Stimulated activated naive CD8-positive, alpha-beta T cell treated with anti-CD3 and anti-CD28 coated beads, Interleukin-15, Interleukin-2, amounts not matched to agents 100 ng/mL and 50 ng/mL, for 24 hours (primary cell): ENCODE results near the gene XRCC6.
A peak's percentile ranks its signal among the peaks of the same experiment; 100 is the strongest.
"Not testable (repeated sequence)": the region's sequence is repeated elsewhere in the genome, so short reads cannot be mapped to it uniquely, and the experiment has no call there.

Experiments
- H3K27ac Mint-ChIP-seq: one replicate; pipeline ENCODE4 v1.8.0; 2021; ENCODE audit warnings: mild to moderate bottlenecking, mixed read lengths
- H3K27me3 Mint-ChIP-seq: one replicate; pipeline ENCODE4 v1.8.0; 2021; ENCODE audit warnings: mixed read lengths
- H3K36me3 Mint-ChIP-seq: one replicate; pipeline ENCODE4 v1.8.0; 2021; ENCODE audit warnings: low read depth, mixed read lengths
- H3K4me1 Mint-ChIP-seq: one replicate; pipeline ENCODE4 v1.8.0; 2021; ENCODE audit warnings: low read depth, mixed read lengths
- H3K4me3 Mint-ChIP-seq: one replicate; pipeline ENCODE4 v1.8.0; 2021; ENCODE audit warnings: mild to moderate bottlenecking, mixed read lengths
- H3K9me3 Mint-ChIP-seq: one replicate; pipeline ENCODE4 v1.8.0; 2021; ENCODE audit warnings: mixed read lengths

Gene XRCC6

GRCh38 chr22:41654322-41654721 lies 33.2 kb downstream of the XRCC6 start:
- no peak overlapping the region for H3K27ac Mint-ChIP-seq
- no peaks in the 10 kb centered on the region for H3K27me3 Mint-ChIP-seq
- no peak overlapping the region for H3K4me3 Mint-ChIP-seq
- peaks cover 67% of the 10 kb centered on the region for H3K36me3 Mint-ChIP-seq
- H3K4me1 Mint-ChIP-seq: no peaks in the 10 kb centered on the region
- no peaks in the 10 kb centered on the region for H3K9me3 Mint-ChIP-seq

DNA sequence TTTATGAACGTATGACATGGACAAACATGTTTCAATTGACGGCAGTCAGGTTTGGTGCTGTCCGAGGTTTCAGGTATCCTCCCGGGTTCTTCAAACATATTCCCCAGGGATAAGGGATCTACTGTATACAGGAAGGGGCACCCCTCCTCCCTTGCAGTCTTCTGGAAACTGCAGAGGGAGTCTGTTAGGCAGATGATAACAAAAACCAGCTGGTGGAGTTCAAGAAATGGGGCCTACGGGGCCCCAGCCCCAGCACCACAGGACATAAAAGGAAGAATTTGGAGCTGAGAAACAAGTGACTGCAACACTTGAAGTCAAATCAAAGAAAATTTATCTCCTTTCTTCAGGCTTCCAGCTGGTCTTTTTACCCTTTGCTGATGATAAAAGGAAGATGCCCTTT lies 35.5 kb downstream of the XRCC6 start:
- Mint-ChIP-seq H3K36me3 (peaks cover 75% of the 10 kb centered on the region), H3K27me3 (no peaks in the 10 kb centered on the region)

GRCh38 chr22:41657709-41658108 lies 36.6 kb downstream of the XRCC6 start:
- H3K4me3 Mint-ChIP-seq: no peak overlapping the region
- no peaks in the 10 kb centered on the region for H3K9me3 Mint-ChIP-seq
- H3K27ac Mint-ChIP-seq: no peak overlapping the region
- H3K27me3 Mint-ChIP-seq: no peaks in the 10 kb centered on the region
- H3K36me3 Mint-ChIP-seq: peaks cover 75% of the 10 kb centered on the region
- no peaks in the 10 kb centered on the region for H3K4me1 Mint-ChIP-seq

More for the DNA sequence above, 35.5 kb downstream of the XRCC6 start:
- no peaks in the 10 kb centered on the region for H3K9me3 Mint-ChIP-seq
- no peaks in the 10 kb centered on the region for H3K4me1 Mint-ChIP-seq
- no peak overlapping the region for H3K27ac Mint-ChIP-seq
- no peak overlapping the region for H3K4me3 Mint-ChIP-seq

- Mint-ChIP-seq H3K4me3 (no peak overlapping the region), H3K27me3 (no peaks in the 10 kb centered on the region), H3K27ac (no peak overlapping the region), H3K36me3 (peaks cover 74% of the 10 kb centered on the region), H3K9me3 (no peaks in the 10 kb centered on the region), H3K4me1 (no peaks in the 10 kb centered on the region)
Observed at GRCh38 chr22:41658869-41659268, 37.8 kb downstream of the XRCC6 start.

GRCh38 chr22:41659941-41660340 lies 38.8 kb downstream of the XRCC6 start:
- Mint-ChIP-seq H3K9me3 (no peaks in the 10 kb centered on the region), H3K27me3 (no peaks in the 10 kb centered on the region), H3K36me3 (peaks cover 73% of the 10 kb centered on the region), H3K4me1 (no peaks in the 10 kb centered on the region), H3K4me3 (no peak overlapping the region), H3K27ac (peak overlapping the region; percentile 59)

DNA sequence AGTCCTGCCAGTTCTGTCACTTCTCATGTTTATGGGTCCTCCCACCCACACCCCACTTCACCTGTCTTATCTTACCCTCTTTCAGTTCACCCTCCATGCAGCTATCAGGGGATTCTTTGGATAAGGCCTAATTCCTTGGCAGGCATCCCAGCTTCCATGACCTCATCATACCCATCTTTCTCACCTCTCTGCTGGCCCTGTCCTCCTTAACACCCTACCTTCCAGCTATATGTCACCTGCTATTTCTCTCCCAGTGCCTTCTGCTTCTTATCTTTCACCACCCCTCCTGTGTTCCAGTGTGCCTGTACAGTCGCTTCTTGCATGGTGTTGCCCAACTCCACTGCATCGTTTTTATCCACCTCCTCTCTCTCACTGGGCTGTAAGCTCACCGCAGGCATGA lies 39.3 kb downstream of the XRCC6 start:
- Mint-ChIP-seq H3K27ac (peak overlapping the region; percentile 59), H3K4me1 (no peaks in the 10 kb centered on the region), H3K4me3 (no peak overlapping the region), H3K9me3 (no peaks in the 10 kb centered on the region), H3K27me3 (no peaks in the 10 kb centered on the region), H3K36me3 (peaks cover 75% of the 10 kb centered on the region)

DNA sequence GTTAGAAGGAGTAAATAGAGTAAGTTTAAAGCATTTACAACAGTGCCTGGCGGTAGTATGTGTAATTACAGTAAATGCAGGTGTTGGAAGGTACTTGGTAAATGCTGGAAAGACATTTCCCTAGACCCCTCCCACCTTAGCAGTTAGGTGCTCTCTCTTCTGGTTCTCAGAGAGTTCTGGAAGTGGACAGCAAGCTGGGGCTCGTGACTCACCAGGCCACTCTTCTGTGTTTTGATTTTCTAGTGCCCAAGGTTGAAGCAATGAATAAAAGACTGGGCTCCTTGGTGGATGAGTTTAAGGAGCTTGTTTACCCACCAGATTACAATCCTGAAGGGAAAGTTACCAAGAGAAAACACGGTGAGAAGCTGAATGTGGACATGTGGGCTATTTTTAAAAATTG lies 40.0 kb downstream of the XRCC6 start:
- H3K36me3 Mint-ChIP-seq: peaks cover 72% of the 10 kb centered on the region
- H3K9me3 Mint-ChIP-seq: no peaks in the 10 kb centered on the region
- H3K27ac Mint-ChIP-seq: no peak overlapping the region
- H3K27me3 Mint-ChIP-seq: no peaks in the 10 kb centered on the region
- H3K4me1 Mint-ChIP-seq: no peaks in the 10 kb centered on the region
- H3K4me3 Mint-ChIP-seq: no peak overlapping the region

DNA sequence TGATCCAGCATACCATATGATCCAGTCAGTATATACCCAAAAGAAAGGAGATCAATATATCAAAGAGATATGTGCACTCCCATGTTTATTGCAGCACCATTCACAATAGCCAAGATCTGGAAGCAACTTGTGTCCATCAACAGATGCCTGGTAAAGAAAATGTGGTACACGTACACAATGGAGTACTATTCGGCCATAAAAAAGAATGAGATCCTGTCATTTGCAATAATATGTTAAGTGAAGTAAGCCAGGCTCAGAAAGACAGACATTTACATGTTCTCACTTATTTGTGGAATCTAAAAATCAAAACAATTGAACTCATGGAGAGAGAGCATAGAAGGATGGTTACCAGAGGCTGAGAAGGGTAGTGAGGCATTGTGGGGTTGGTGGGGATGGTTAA lies 40.6 kb downstream of the XRCC6 start:
- H3K9me3 Mint-ChIP-seq: no peaks in the 10 kb centered on the region
- no peak overlapping the region for H3K4me3 Mint-ChIP-seq
- H3K27ac Mint-ChIP-seq: no peak overlapping the region
- peaks cover 4% of the 10 kb centered on the region for H3K4me1 Mint-ChIP-seq
- H3K27me3 Mint-ChIP-seq: no peaks in the 10 kb centered on the region
- peaks cover 69% of the 10 kb centered on the region for H3K36me3 Mint-ChIP-seq

DNA sequence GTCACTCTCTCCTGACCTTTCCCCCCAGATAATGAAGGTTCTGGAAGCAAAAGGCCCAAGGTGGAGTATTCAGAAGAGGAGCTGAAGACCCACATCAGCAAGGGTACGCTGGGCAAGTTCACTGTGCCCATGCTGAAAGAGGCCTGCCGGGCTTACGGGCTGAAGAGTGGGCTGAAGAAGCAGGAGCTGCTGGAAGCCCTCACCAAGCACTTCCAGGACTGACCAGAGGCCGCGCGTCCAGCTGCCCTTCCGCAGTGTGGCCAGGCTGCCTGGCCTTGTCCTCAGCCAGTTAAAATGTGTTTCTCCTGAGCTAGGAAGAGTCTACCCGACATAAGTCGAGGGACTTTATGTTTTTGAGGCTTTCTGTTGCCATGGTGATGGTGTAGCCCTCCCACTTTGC lies 42.5 kb downstream of the XRCC6 start:
- not testable (repeated sequence) for H3K4me3 Mint-ChIP-seq, H3K9me3 Mint-ChIP-seq, H3K4me1 Mint-ChIP-seq, H3K27me3 Mint-ChIP-seq
- peaks cover 60% of the 10 kb centered on the region for H3K36me3 Mint-ChIP-seq
- peak overlapping the region; percentile 61 for H3K27ac Mint-ChIP-seq

GRCh38 chr22:41664490-41664889 lies 43.4 kb downstream of the XRCC6 start:
- H3K36me3 Mint-ChIP-seq: peaks cover 59% of the 10 kb centered on the region
- no peak overlapping the region for H3K4me3 Mint-ChIP-seq
- H3K9me3 Mint-ChIP-seq: no peaks in the 10 kb centered on the region
- H3K27me3 Mint-ChIP-seq: no peaks in the 10 kb centered on the region
- H3K4me1 Mint-ChIP-seq: peaks cover 6% of the 10 kb centered on the region
- no peak overlapping the region for H3K27ac Mint-ChIP-seq

- Mint-ChIP-seq H3K4me3 (no peak overlapping the region), H3K4me1 (peaks cover 6% of the 10 kb centered on the region), H3K36me3 (peaks cover 57% of the 10 kb centered on the region), H3K27ac (no peak overlapping the region), H3K27me3 (no peaks in the 10 kb centered on the region), H3K9me3 (no peaks in the 10 kb centered on the region)
Observed at GRCh38 chr22:41664951-41665350, 43.9 kb downstream of the XRCC6 start.

DNA sequence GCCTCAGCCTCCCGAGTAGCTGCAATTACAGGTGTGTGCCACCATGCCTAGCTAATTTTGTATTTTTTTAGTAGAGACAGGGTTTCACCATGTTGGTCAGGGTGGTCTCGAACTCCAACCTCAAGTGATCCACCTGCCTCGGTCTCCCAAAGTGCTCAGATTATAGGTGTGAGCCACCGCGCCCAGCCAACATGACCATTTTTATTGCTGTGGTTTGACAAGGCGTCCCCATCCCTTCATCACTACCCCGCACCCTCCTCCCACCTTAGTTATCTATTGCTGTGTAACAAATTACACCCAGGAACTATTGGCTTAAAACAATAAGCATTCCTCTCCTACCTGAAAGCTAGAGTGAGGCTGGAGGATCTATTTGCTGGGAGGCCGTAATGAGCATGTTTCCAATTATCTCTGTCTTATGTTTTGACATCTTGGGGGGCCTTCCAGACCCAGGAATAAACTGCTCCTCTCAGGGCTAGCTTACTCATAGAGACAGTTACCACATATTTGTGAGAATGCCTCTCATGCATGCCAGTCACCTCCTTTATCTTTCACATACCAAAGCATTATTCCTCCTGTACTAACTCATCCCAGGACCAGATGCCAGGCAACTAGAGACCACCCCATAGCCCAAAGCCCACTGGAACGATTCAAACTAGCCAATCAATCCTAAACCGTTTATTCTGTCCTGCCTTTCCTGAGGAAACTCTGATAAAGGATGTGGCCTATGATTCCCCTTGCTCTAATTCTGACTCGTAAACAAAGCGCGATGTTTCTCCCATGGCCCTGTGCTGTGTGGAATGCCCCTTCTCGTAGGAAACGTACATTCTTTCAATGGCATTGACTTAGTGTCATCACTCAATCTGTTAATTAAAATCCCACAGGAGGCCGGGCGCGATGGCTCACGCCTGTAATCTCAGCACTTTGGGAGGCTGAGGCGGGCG lies 48.1 kb downstream of the XRCC6 start:
- H3K27ac Mint-ChIP-seq: peak overlapping the region; percentile 10

GRCh38 chr22:41672096-41672495 lies 51.0 kb downstream of the XRCC6 start:
- H3K27ac Mint-ChIP-seq, H3K27me3 Mint-ChIP-seq, H3K4me3 Mint-ChIP-seq, H3K4me1 Mint-ChIP-seq, H3K9me3 Mint-ChIP-seq: not testable (repeated sequence)
- peaks cover 50% of the 10 kb centered on the region for H3K36me3 Mint-ChIP-seq

More for the DNA sequence above, 48.1 kb downstream of the XRCC6 start:
- no peaks in the 10 kb centered on the region for H3K9me3 Mint-ChIP-seq
- H3K27me3 Mint-ChIP-seq: no peaks in the 10 kb centered on the region
- peaks cover 39% of the 10 kb centered on the region for H3K36me3 Mint-ChIP-seq
- H3K4me3 Mint-ChIP-seq: no peak overlapping the region
- H3K4me1 Mint-ChIP-seq: peaks cover 6% of the 10 kb centered on the region

DNA sequence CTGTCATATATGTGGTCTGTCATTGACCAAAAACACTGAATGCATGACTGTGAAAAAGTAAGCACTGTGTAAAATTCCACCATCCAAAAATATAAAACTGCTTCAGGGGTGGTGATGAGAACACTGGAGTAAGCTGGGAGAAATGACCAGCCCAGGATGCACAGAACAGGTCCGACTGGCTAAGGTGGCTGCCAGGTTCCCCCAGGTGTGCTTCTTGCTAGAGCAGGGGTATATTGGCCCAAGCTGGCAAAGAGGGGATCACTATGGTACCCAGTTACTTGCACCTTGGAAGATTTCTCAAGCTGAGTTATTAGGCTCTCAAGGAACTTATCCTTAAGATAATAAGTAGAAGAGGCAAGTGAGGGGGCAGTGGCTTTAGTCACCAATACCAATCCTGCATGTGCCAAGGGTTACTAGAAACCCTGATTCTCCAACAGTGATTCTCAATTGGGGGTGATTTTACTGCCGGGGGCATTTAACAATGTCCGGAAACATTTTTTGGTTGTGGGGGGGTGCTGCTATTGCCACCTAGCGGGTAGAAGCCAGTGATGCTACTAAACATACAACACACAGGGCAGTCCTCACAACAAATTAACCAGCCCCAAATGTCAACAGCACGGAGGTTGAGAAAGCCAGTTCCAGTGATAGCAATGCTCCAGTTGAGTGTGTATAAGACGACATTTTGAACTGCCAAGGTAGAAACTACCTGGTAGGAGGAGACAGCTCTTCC lies 51.9 kb downstream of the XRCC6 start:
- Mint-ChIP-seq H3K4me1 (peaks cover 4% of the 10 kb centered on the region), H3K27ac (no peak overlapping the region), H3K36me3 (peaks cover 56% of the 10 kb centered on the region)

DNA sequence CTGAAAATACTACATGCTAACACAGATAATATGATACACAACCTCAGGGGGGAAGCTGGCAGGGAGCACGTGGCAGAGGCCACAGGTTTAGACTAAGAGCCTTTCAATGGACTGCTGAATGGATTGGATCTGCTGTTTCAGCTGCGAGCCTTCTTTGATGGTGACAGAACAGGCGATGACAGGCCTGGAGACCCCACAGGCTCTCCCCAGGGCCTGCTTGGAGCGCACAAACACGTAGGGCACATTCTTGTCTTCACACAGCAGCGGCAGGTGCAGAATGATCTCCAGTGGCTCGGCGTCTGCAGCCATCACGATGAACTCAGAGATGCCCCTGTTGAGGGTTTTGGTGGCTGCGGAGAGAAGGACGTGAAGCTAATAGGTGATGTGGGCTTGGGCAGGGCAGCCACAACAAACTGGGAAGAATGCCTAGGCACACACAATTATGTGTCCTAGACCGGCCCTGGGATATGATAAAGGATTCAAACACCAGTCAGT lies 53.8 kb downstream of the XRCC6 start:
- no peak overlapping the region for H3K4me3 Mint-ChIP-seq
- H3K9me3 Mint-ChIP-seq: no peaks in the 10 kb centered on the region
- peaks cover 63% of the 10 kb centered on the region for H3K36me3 Mint-ChIP-seq
- no peaks in the 10 kb centered on the region for H3K27me3 Mint-ChIP-seq
- peaks cover 8% of the 10 kb centered on the region for H3K4me1 Mint-ChIP-seq
- H3K27ac Mint-ChIP-seq: peak overlapping the region; percentile 45

More for the DNA sequence above, 51.9 kb downstream of the XRCC6 start:
- H3K4me3 Mint-ChIP-seq: no peak overlapping the region
- H3K27me3 Mint-ChIP-seq: no peaks in the 10 kb centered on the region
- H3K9me3 Mint-ChIP-seq: no peaks in the 10 kb centered on the region
